Panc1 (cell line): ENCODE data around the gene FAM78A. TPM values are rescaled to one million over a fixed set of nuclear protein-coding genes. Genes with fewer than 3 reads are reported as not detected.

ENCODE experiments used
- ATAC-seq: fragments of 200-7000 bp; cut with Tn5 transposase; 2 replicates; pipeline ENCODE4 v1.9.1; 2020; ENCODE audit warnings: mild to moderate bottlenecking, moderate library complexity
- BruUV-seq: library from RNA; stranded (reverse); fragments of 400-500 nt; replicated peaks from 2 replicates; lab custom pipeline; 2021; lab: Mats Ljungman, UMichigan
- CTCF ChIA-PET: fragments of 300-600 bp; sonication (Branson Sonifier 250); formaldehyde crosslinking; loops from one replicate; lab custom pipeline; 2022; ENCODE audit warnings: antibody characterized with exemption; lab: Charles Lee
- POLR2A ChIA-PET: fragments of 300-600 bp; sonication (Branson Sonifier 250); formaldehyde crosslinking; loops from one replicate; lab custom pipeline; 2022; ENCODE audit warnings: antibody characterized with exemption; lab: Charles Lee
- DNase-seq: peaks from one replicate; pipeline ENCODE4 v3.0.0-alpha.2; 2010; ENCODE audit warnings: low read depth, low spot score
- H3K27ac ChIP-seq: 2 replicates; pipeline ENCODE4 v1.5.1; 2011; ENCODE audit warnings: mild to moderate bottlenecking, low read length, inconsistent platforms
- H3K27me3 ChIP-seq: fragments of 200-500 bp; sonication (Bioruptor generic); 2 replicates; pipeline ENCODE4 v1.6.0; 2014; ENCODE audit warnings: low read length, inconsistent platforms; ENCODE audit not compliant: control insufficient read depth, insufficient read depth
- H3K36me3 ChIP-seq: fragments of 200-500 bp; sonication (Bioruptor generic); 2 replicates; pipeline ENCODE4 v1.5.1; 2014; ENCODE audit warnings: inconsistent platforms, mild to moderate bottlenecking, low read length, moderate library complexity; ENCODE audit not compliant: control insufficient read depth, insufficient read depth
- H3K4me1 ChIP-seq: 2 replicates; pipeline ENCODE4 v1.5.1; 2011; ENCODE audit warnings: inconsistent platforms, mild to moderate bottlenecking, low read length, moderate library complexity; ENCODE audit not compliant: control insufficient read depth, insufficient read depth
- H3K4me3 ChIP-seq, 2 experiments: 2 replicates each; pipeline ENCODE4 v1.5.1; 2011 to 2012; ENCODE audit warnings: low read depth in 2 of 2, low read length in 2 of 2, mild to moderate bottlenecking in 2 of 2, inconsistent platforms in 1 of 2, moderate library complexity in 1 of 2
- H3K9me3 ChIP-seq: fragments of 200-500 bp; sonication (Bioruptor generic); 2 replicates; pipeline ENCODE4 v1.5.1; 2014; ENCODE audit warnings: low read depth, mild to moderate bottlenecking, inconsistent platforms, low read length, moderate library complexity; ENCODE audit not compliant: control insufficient read depth, insufficient read depth
- POLR2AphosphoS5 ChIP-seq: IDR thresholded peaks from 2 replicates; pipeline ENCODE4 v1.6.1; 2012; ENCODE audit warnings: mild to moderate bottlenecking, low read depth, low read length, moderate library complexity
- REST ChIP-seq, 2 experiments: IDR thresholded peaks; 2 replicates each; pipeline ENCODE4 v1.6.1; 2011 to 2012; ENCODE audit warnings: low read depth in 2 of 2, control low read depth in 1 of 2, low read length in 1 of 2, mild to moderate bottlenecking in 1 of 2, moderate library complexity in 1 of 2; ENCODE audit not compliant: insufficient read depth in 1 of 2
- SIN3A ChIP-seq: IDR thresholded peaks from 2 replicates; pipeline ENCODE4 v1.6.1; 2012; ENCODE audit warnings: low read depth, mild to moderate bottlenecking, low read length, moderate library complexity, borderline replicate concordance; ENCODE audit not compliant: insufficient read depth
- TCF7L2 ChIP-seq: IDR thresholded peaks from 2 replicates; pipeline ENCODE4 v1.6.1; 2011; ENCODE audit warnings: mild to moderate bottlenecking, low read depth, low read length, inconsistent platforms
- in situ Hi-C: cut with HindIII; loops from 2 replicates; pipeline ENCODE4 v1.10.0; 2016; ENCODE audit warnings: low sequenced_read_pairs, low pct_unique_long_range_greater_than_20kb
- intact Hi-C: fragments of 100-400 bp; cut with micrococcal nuclease; formaldehyde crosslinking; loops from one replicate; pipeline ENCODE4 v1.10.0; 2022; ENCODE audit not compliant: unreplicated experiment
- total RNA-seq: library from RNA; stranded (reverse); gene quantifications from one replicate; pipeline ENCODE4 v1.2.1, GENCODE V29; 2021; ENCODE audit not compliant: unreplicated experiment
- TF ChIP-seq, protein P1 (sequence below): fragments of 450-650 bp; IDR thresholded peaks from 2 replicates; pipeline ENCODE4 v1.5.1; 2017; ENCODE audit warnings: mild to moderate bottlenecking

The FAM78A gene
- total RNA-seq, 1 experiment from 2014 or later = 0.59 TPM

- in situ Hi-C loops (no loop called here), intact Hi-C loops (no loop called here)
- no peak for DNase-seq
- CTCF ChIA-PET = no interaction called here
- Histone ChIP-seq H3K4me1 (no peaks in the 10 kb centered on the region; the same call in 1 of the 2 replicates), H3K4me3 (no peak overlapping the region), H3K9me3 (no peaks in the 10 kb centered on the region), H3K27me3 (no peaks in the 10 kb centered on the region), H3K27ac (no peak overlapping the region), H3K36me3 (no peaks in the 10 kb centered on the region)
- POLR2A ChIA-PET = no interaction called here
- no TSS peak for BruUV-seq
- no peak for ATAC-seq
- TF ChIP-seq REST (IDR thresholded peaks at IDR 0.05; ENCODE audit: insufficient read depth in 1 of 2, low read depth in 2 of 2, low read length in 1 of 2) (no peak), POLR2AphosphoS5 (no peak), TCF7L2 (no peak), SIN3A (no peak)
- TF ChIP-seq, protein P1, sequence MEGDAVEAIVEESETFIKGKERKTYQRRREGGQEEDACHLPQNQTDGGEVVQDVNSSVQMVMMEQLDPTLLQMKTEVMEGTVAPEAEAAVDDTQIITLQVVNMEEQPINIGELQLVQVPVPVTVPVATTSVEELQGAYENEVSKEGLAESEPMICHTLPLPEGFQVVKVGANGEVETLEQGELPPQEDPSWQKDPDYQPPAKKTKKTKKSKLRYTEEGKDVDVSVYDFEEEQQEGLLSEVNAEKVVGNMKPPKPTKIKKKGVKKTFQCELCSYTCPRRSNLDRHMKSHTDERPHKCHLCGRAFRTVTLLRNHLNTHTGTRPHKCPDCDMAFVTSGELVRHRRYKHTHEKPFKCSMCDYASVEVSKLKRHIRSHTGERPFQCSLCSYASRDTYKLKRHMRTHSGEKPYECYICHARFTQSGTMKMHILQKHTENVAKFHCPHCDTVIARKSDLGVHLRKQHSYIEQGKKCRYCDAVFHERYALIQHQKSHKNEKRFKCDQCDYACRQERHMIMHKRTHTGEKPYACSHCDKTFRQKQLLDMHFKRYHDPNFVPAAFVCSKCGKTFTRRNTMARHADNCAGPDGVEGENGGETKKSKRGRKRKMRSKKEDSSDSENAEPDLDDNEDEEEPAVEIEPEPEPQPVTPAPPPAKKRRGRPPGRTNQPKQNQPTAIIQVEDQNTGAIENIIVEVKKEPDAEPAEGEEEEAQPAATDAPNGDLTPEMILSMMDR = no peak
These were observed 36.9 kb downstream of the FAM78A start for GRCh38 chr9:131239161-131239975.

DNA sequence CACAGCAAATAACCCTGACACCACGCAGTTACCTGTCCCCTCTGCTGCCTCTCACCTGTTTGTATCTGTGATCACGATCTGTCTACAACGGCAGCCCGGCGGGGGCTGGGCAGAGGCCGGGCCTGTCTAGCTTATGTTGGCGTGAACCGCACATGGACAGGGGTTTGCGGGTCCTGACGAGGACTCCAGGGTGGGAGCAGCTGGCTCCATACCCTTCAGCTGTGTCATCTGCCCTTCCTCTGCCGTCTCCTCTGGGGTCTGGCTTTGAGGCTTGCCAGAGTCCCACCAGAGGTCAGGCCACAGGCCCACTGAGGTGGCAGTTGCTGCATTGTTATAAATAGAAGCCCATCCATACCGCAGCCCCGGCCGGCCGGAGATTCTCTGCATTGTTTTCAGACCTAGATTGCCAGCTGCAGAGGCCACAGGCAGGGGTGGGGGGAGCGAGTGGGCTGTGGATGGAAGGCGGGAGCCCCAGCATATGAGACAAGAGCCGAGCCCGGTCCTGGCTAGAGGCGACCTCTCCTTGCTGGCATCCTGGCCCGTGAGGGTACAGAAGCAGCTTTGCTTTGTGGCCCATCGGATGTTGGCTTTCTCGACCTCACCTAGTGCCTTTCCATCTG lies 37.8 kb downstream of the FAM78A start:
- POLR2A ChIA-PET = no interaction called here
- ATAC-seq = no peak

More for the DNA sequence above, 37.8 kb downstream of the FAM78A start:
- CTCF ChIA-PET = no interaction called here
- no peaks in the 10 kb centered on the region for H3K36me3 ChIP-seq
- intact Hi-C loops = no loop called here
- H3K27ac ChIP-seq = no peak overlapping the region
- DNase-seq = no peak
- no peaks in the 10 kb centered on the region; the same call in 1 of the 2 replicates for H3K4me1 ChIP-seq
- TF ChIP-seq, protein P1 = no peak
- TF ChIP-seq POLR2AphosphoS5 (no peak), SIN3A (no peak), REST (IDR thresholded peaks at IDR 0.05; ENCODE audit: insufficient read depth in 1 of 2, low read depth in 2 of 2, low read length in 1 of 2) (no peak), TCF7L2 (no peak)
- H3K4me3 ChIP-seq = no peak overlapping the region
- in situ Hi-C loops = no loop called here
- no peaks in the 10 kb centered on the region for H3K27me3 ChIP-seq
- no TSS peak for BruUV-seq
- no peaks in the 10 kb centered on the region for H3K9me3 ChIP-seq
